HG02852 (cell line): ENCODE measurements around the gene FAM13C.
"Not testable (repeated sequence)": the region's sequence is repeated elsewhere in the genome, so short reads cannot be mapped to it uniquely, and the experiment has no call there.

Source experiments
- ATAC-seq: cut with Tn5 transposase; IDR thresholded peaks from one replicate; pipeline ENCODE4 v1.9.1; 2021; ENCODE audit warnings: mild to moderate bottlenecking, moderate library complexity; ENCODE audit not compliant: unreplicated experiment

FAM13C gene

GRCh38 chr10:59240582-59241183, 121.7 kb downstream of the FAM13C start:
- no peak for ATAC-seq

GRCh38 chr10:59239108-59239507, 123.2 kb downstream of the FAM13C start:
- not testable (repeated sequence) for ATAC-seq

GRCh38 chr10:59237775-59238174, 124.6 kb downstream of the FAM13C start:
- no peak for ATAC-seq

- no peak for ATAC-seq
These were observed 126.2 kb downstream of the FAM13C start for GRCh38 chr10:59236064-59236697.

GRCh38 chr10:59234816-59235429, 127.4 kb downstream of the FAM13C start:
- ATAC-seq: no peak

- ATAC-seq: no peak
These were observed 128.2 kb downstream of the FAM13C start for GRCh38 chr10:59234194-59234593.

- no peak for ATAC-seq
These were observed 132.9 kb downstream of the FAM13C start for GRCh38 chr10:59229441-59229840.

GRCh38 chr10:59227136-59227673, 135.1 kb downstream of the FAM13C start:
- no peak for ATAC-seq

- no peak for ATAC-seq
These were observed 137.1 kb downstream of the FAM13C start for GRCh38 chr10:59225211-59225610.

- ATAC-seq: not testable (repeated sequence)
These were observed 138.8 kb downstream of the FAM13C start for GRCh38 chr10:59223597-59223996.

GRCh38 chr10:59222788-59223187, 139.6 kb downstream of the FAM13C start:
- no peak for ATAC-seq

GRCh38 chr10:59216178-59216869, 146.0 kb downstream of the FAM13C start:
- no peak for ATAC-seq

- no peak for ATAC-seq
These were observed 148.2 kb downstream of the FAM13C start for GRCh38 chr10:59214160-59214559.

GRCh38 chr10:59212301-59212798, 150.0 kb downstream of the FAM13C start:
- no peak for ATAC-seq

GRCh38 chr10:59206204-59206720, 156.1 kb downstream of the FAM13C start:
- no peak for ATAC-seq
